Neural cell (in vitro differentiated cells): Measurements from ENCODE around the gene EIF4B. TPM values are rescaled to one million over a fixed set of nuclear protein-coding genes. Genes with fewer than 3 reads are reported as not detected.

Experiments used
- H2AFZ ChIP-seq: fragments of 200-600, 300-800 bp; sonication (generic), shearing (Covaris generic); 2 replicates; pipeline ENCODE4 v1.6.0; 2014; ENCODE audit warnings: low read depth, mild to moderate bottlenecking, antibody characterized with exemption, low read length, moderate library complexity
- H3F3A ChIP-seq: fragments of 200-600 bp; shearing (Covaris generic); 2 replicates; pipeline ENCODE4 v1.6.1; 2016; ENCODE audit warnings: mild to moderate bottlenecking, moderate library complexity, mixed read lengths, antibody characterized with exemption, low read length; ENCODE audit not compliant: insufficient read depth, poor library complexity, severe bottlenecking
- H3K27ac ChIP-seq: fragments of 200-600, 300-800 bp; sonication (generic), shearing (Covaris generic); 2 replicates; pipeline ENCODE4 v1.5.1; 2014; ENCODE audit warnings: mild to moderate bottlenecking, low read length, moderate library complexity
- H3K27me3 ChIP-seq: fragments of 300-800, 200-600 bp; sonication (generic), shearing (Covaris generic); 2 replicates; pipeline ENCODE4 v1.6.0; 2014; ENCODE audit warnings: mild to moderate bottlenecking, low read depth, low read length, moderate library complexity; ENCODE audit not compliant: insufficient read depth
- H3K36me3 ChIP-seq: fragments of 300-800, 200-600 bp; sonication (generic), shearing (Covaris generic); 2 replicates; pipeline ENCODE4 v1.5.1; 2014; ENCODE audit warnings: mild to moderate bottlenecking, antibody characterized with exemption, low read length, moderate library complexity; ENCODE audit not compliant: insufficient read depth
- H3K4me2 ChIP-seq: fragments of 300-800, 200-600 bp; sonication (generic), shearing (Covaris generic); 2 replicates; pipeline ENCODE4 v1.6.0; 2014; ENCODE audit warnings: mild to moderate bottlenecking, low read length
- H3K4me3 ChIP-seq: fragments of 300-800, 200-600 bp; sonication (generic), shearing (Covaris generic); 2 replicates; pipeline ENCODE4 v1.5.1; 2014; ENCODE audit warnings: mild to moderate bottlenecking, low read length, moderate library complexity
- H3K79me2 ChIP-seq: fragments of 200-600 bp; shearing (Covaris generic); replicated peaks from 2 replicates; pipeline ENCODE4 v1.6.0; 2014; ENCODE audit warnings: mild to moderate bottlenecking, low read length, moderate library complexity; ENCODE audit not compliant: insufficient read depth
- H3K9ac ChIP-seq: fragments of 300-800, 200-600 bp; sonication (generic), shearing (Covaris generic); 2 replicates; pipeline ENCODE4 v1.6.1; 2016; ENCODE audit warnings: mild to moderate bottlenecking, low read length, mixed read lengths
- H3K9me2 ChIP-seq: fragments of 200-600 bp; shearing (Covaris generic); 2 replicates; pipeline ENCODE4 v1.6.1; 2016; ENCODE audit warnings: mild to moderate bottlenecking, low read length, mixed read lengths; ENCODE audit not compliant: insufficient read depth
- H3K9me3 ChIP-seq: fragments of 200-600, 300-800 bp; sonication (generic), shearing (Covaris generic); 2 replicates; pipeline ENCODE4 v1.6.1; 2016; ENCODE audit warnings: mild to moderate bottlenecking, mixed run types, low read length, moderate library complexity, mixed read lengths
- H4K20me1 ChIP-seq: fragments of 200-600 bp; shearing (Covaris generic); 2 replicates; pipeline ENCODE4 v1.6.1; 2016; ENCODE audit warnings: mild to moderate bottlenecking, mixed run types; ENCODE audit not compliant: insufficient read depth
- EP300 ChIP-seq: fragments of 450-650 bp; conservative IDR thresholded peaks from 2 replicates; pipeline ENCODE4 v1.6.1; 2014; ENCODE audit warnings: antibody characterized with exemption, mild to moderate bottlenecking, moderate library complexity; ENCODE audit not compliant: poor library complexity, severe bottlenecking
- EZH2 ChIP-seq: fragments of 200-600, 300-800 bp; shearing (Covaris generic), sonication (generic); IDR thresholded peaks from 2 replicates; pipeline ENCODE4 v1.6.1; 2014; ENCODE audit warnings: antibody characterized with exemption, low read length, borderline replicate concordance, mild to moderate bottlenecking; ENCODE audit not compliant: insufficient read depth, poor library complexity, severe bottlenecking
- MXI1 ChIP-seq: fragments of 450-650 bp; conservative IDR thresholded peaks from 2 replicates; pipeline ENCODE4 v1.6.1; 2014; ENCODE audit warnings: antibody characterized with exemption, mild to moderate bottlenecking; ENCODE audit not compliant: poor library complexity, severe bottlenecking
- POLR2AphosphoS5 ChIP-seq: IDR thresholded peaks from 2 replicates; pipeline ENCODE4 v1.6.1; 2012
- RAD21 ChIP-seq: fragments of 450-650 bp; conservative IDR thresholded peaks from 2 replicates; pipeline ENCODE4 v1.6.1; 2014; ENCODE audit warnings: antibody characterized with exemption, mild to moderate bottlenecking, moderate library complexity
- REST ChIP-seq: IDR thresholded peaks from 2 replicates; pipeline ENCODE4 v1.6.1; 2012; ENCODE audit warnings: borderline replicate concordance
- SMC3 ChIP-seq: fragments of 450-650 bp; conservative IDR thresholded peaks from 2 replicates; pipeline ENCODE4 v1.6.1; 2014; ENCODE audit warnings: antibody characterized with exemption, mild to moderate bottlenecking, moderate library complexity; ENCODE audit not compliant: poor library complexity
- TAF1 ChIP-seq: IDR thresholded peaks from 2 replicates; pipeline ENCODE4 v1.6.1; 2012; ENCODE audit warnings: low read depth
- polyA plus RNA-seq: library from polyadenylated mRNA; depleted of rRNA; stranded (reverse); fragments of >200 nt; gene quantifications from 2 replicates; pipeline ENCODE4 v1.2.3, GENCODE V29; 2014
- TF ChIP-seq, protein P1 (sequence below): fragments of 450-650 bp; IDR thresholded peaks from 2 replicates; pipeline ENCODE4 v1.5.1; 2014; ENCODE audit warnings: antibody characterized with exemption, mild to moderate bottlenecking, moderate library complexity; ENCODE audit not compliant: poor library complexity, severe bottlenecking

The EIF4B gene
- polyA plus RNA-seq, 1 donor from 2014 or later: 333 TPM

GRCh38 chr12:53067993-53068770 is 61.9 kb downstream of the EIF4B start:
- no peaks in the 10 kb centered on the region for H3K79me2 ChIP-seq
- H3K36me3 ChIP-seq: peaks cover 4% of the 10 kb centered on the region
- no peaks in the 10 kb centered on the region for H3F3A ChIP-seq
- no peaks in the 10 kb centered on the region for H3K27me3 ChIP-seq
- no peaks in the 10 kb centered on the region for H4K20me1 ChIP-seq
- H3K9ac ChIP-seq: no peak overlapping the region
- no peak overlapping the region for H2AFZ ChIP-seq
- no peaks in the 10 kb centered on the region for H3K9me2 ChIP-seq
- no peak overlapping the region for H3K4me3 ChIP-seq
- no peaks in the 10 kb centered on the region for H3K9me3 ChIP-seq
- TF ChIP-seq RAD21: no peak
- TF ChIP-seq EZH2: no peak
- no peak for TF ChIP-seq SMC3
- TF ChIP-seq MXI1: no peak
- TF ChIP-seq REST: no peak
- no peak for TF ChIP-seq POLR2AphosphoS5
- no peak for TF ChIP-seq TAF1
- TF ChIP-seq, protein P1, sequence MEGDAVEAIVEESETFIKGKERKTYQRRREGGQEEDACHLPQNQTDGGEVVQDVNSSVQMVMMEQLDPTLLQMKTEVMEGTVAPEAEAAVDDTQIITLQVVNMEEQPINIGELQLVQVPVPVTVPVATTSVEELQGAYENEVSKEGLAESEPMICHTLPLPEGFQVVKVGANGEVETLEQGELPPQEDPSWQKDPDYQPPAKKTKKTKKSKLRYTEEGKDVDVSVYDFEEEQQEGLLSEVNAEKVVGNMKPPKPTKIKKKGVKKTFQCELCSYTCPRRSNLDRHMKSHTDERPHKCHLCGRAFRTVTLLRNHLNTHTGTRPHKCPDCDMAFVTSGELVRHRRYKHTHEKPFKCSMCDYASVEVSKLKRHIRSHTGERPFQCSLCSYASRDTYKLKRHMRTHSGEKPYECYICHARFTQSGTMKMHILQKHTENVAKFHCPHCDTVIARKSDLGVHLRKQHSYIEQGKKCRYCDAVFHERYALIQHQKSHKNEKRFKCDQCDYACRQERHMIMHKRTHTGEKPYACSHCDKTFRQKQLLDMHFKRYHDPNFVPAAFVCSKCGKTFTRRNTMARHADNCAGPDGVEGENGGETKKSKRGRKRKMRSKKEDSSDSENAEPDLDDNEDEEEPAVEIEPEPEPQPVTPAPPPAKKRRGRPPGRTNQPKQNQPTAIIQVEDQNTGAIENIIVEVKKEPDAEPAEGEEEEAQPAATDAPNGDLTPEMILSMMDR: no peak
- no peak for TF ChIP-seq EP300
- H3K4me2 ChIP-seq: no peak overlapping the region
- H3K27ac ChIP-seq: no peak overlapping the region

GRCh38 chr12:53068811-53069585 is 62.7 kb downstream of the EIF4B start:
- Histone ChIP-seq H3K27ac (no peak overlapping the region), H3K9ac (no peak overlapping the region), H3F3A (no peaks in the 10 kb centered on the region), H3K36me3 (peaks cover 7% of the 10 kb centered on the region), H3K79me2 (no peaks in the 10 kb centered on the region), H3K27me3 (no peaks in the 10 kb centered on the region), H4K20me1 (no peaks in the 10 kb centered on the region), H3K9me2 (no peaks in the 10 kb centered on the region), H3K4me3 (no peak overlapping the region), H3K4me2 (no peak overlapping the region), H2AFZ (no peak overlapping the region), H3K9me3 (no peaks in the 10 kb centered on the region)
- no peak for TF ChIP-seq EZH2
- no peak for TF ChIP-seq SMC3
- TF ChIP-seq REST: no peak
- TF ChIP-seq, protein P1: no peak
- no peak for TF ChIP-seq EP300
